Activated CD4-positive, CD25-positive, alpha-beta regulatory T cell (primary cell): ENCODE results near the gene SLC38A3.
"Not testable (repeated sequence)": the region's sequence is repeated elsewhere in the genome, so short reads cannot be mapped to it uniquely, and the experiment has no call there.

Source experiments
- DNase-seq, 4 experiments: peaks; one replicate each; lab custom pipeline; 2025; lab: John Stamatoyannopoulos, UW

SLC38A3 gene

GRCh38 chr3:50255251-50255615 is 50.2 kb downstream of the SLC38A3 start:
- no peak for DNase-seq

- DNase-seq = no peak
These were observed 52.2 kb downstream of the SLC38A3 start for GRCh38 chr3:50256978-50257890.

DNA sequence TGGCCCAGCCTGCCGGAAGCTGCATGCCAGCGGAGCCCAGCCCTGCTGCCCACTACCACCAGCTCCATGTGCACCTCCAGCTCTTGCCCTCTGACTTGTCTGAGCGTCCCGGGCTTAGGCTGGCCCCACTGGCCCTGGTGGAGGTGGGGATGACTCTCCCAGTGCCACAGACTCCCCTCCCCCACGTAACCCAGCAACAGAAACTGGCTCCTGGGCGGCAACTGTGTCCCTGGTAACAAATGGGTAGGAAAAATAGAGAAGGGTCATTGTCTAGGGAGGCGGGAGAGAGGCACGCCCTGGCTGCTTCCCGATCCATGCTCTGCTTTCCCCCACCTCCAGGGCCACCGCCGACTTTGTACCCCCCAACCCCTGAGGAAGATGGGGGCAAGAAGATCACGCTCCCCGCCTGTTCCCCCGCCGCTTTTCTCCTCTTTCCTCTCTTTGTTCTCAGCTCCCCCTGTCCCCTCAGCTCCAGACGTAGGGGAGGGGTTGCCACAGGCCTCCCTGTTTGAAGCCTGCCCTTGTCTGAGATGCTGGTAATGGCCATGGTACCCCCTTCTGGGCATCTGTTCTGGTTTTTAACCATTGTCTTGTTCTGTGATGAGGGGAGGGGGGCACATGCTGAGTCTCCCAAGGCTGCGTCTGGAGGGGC is 53.1 kb downstream of the SLC38A3 start:
- DNase-seq = no peak

- DNase-seq = no peak
These were observed 53.9 kb downstream of the SLC38A3 start for GRCh38 chr3:50258979-50259378.

DNA sequence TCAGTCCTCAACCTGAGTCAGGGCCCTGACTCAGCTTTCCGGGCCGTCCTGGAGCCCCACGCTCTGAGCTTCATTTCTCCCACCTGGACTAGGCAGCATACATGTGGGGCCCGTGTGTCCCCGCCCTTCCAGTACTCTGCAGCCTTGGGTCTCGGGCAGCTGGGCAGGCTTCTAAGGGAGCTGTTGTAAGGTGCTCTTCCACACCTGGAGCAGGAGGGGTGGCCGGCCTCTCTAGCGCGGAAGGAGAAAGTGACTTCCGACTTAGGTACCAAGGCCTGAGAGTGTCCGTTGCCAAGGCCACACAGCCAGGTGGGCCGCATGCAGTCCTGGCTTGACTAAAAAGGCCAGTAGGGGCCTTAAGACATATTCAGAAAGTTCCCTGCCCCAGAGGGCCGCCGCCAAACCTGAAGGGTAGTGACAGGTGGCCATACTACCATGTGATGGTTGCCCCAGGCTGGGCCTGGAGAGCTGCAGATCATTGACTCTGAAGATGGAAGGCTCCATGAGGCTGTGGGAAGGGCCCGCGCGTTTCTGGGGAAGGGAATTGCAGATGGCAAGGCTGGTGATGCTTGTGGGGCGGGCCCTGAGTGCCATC is 54.5 kb downstream of the SLC38A3 start:
- no peak for DNase-seq

DNA sequence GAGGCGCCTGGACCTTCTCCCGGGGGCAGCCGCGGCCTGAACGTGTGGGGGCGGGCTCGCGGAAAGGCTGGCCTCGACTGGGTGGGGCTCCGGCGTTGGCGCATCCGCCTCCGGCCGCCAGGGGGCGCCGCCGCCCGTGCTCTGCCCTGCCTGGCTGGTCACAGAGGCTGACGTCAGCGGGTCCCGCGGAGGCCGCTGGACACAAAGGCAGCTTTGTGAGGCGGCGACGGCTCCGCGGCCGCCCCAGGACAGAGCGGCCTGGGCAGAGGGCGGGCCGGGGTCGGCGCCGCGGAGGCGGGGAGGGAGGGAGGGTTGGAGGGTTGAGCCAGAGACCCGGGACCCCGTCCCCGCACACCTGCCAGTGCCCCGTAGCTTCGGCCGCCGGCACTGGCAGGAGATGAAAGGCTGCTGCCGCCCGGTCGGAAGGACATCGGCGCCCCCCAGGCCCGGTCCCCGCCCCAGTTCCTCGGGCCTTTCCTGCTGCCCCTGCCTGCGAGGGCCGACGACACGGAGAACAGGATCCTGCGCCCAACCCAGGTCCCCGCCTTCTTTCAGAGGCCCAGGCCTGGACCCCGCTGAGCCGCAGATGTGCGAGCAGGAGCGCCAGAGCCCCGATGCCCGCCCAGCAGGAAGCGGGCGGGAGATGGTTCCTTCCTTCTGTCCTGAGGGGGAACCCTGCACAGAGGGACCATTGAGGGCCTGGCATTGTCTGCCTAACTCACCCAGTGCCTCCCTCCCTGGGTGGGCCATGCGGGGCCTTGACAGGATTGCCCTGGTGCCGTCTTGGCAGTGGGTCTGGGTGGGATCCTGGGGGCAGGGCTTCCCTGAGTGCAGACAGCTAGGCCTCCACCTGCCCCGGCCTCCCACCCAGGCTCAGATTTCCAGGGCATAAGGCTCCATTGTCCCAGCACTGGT is 55.2 kb downstream of the SLC38A3 start:
- DNase-seq = peak; percentile 53 to 71 (median 64)

- DNase-seq = no peak
These were observed 55.9 kb downstream of the SLC38A3 start for GRCh38 chr3:50260942-50261441.

- DNase-seq = no peak
These were observed 56.4 kb downstream of the SLC38A3 start for GRCh38 chr3:50261505-50261904.

- not testable (repeated sequence) for DNase-seq
These were observed 57.1 kb downstream of the SLC38A3 start for GRCh38 chr3:50262200-50262599.

- no peak for DNase-seq
These were observed 57.7 kb downstream of the SLC38A3 start for GRCh38 chr3:50262778-50263177.

DNA sequence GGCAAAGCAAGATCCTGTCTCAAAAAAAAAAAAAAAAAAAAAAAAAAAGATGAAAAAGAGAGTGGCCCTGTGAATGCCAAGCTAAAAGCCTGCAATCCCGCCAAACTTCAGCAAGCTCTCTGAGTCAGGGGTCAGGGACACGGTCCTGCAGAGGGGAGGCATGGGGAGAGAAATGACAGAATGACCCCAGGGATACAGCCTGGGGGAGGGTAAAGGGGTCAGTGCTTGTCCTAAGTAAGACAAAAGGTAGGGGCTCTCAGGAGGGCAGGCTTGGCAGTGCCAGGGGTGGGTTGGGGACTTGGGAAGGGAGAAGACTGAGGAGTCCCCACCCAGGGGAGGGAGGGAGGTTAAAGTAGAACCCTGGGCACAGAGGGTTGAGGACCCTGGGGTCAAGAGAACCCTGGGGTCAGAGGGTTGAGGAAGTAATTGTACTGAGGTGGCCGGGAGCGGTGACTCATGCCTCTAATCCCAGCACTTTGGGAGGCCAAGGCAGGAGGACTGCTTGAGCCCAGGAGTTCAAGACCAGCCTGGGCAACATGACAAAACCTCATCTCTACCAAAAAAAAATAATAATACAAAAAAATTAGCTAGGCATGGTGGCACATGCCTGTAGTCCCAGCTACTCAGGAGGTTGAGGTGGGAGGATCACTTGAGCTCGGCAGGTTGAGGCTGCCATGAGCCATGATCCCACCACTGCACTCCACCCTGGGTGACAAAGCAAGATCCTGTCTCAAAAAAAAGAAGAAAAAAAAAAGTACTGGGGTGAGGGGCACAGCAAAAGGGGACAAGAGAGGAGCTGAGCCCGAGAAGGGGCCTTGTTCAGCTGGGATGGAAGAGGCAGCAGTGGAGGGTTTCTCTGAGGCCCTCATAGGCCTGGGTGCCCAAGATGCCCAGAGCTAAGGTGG is 58.7 kb downstream of the SLC38A3 start:
- no peak for DNase-seq

DNA sequence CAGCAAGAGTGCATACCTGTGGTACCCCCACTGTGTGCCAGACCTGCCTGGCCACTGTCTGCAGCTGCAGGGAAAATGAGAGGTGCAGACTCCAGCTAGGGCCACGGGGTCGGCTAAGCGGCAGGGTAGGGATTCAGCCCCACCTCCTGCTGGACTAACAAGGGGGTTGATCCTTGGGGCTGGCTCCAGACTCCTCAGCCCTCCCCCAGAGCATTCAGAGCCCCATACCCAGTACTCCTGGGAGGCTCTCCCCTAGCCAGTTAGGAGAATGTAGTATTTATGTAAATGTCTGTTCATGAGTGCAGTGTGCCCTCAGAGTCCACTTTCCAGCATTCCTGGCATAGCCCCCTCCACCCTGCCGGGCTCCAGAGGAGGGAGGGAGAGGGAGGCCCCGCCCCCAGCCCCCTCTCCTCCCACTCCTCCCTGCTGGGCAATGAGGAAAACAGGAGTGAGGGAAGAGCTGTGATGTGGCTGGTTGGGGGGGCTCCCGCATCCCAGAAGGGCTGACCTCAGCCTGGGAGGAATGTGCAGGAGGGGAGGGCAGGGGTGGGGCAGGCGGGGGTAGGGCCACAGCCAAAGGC is 59.4 kb downstream of the SLC38A3 start:
- no peak for DNase-seq

- no peak for DNase-seq
These were observed 60.0 kb downstream of the SLC38A3 start for GRCh38 chr3:50264964-50265485.

DNA sequence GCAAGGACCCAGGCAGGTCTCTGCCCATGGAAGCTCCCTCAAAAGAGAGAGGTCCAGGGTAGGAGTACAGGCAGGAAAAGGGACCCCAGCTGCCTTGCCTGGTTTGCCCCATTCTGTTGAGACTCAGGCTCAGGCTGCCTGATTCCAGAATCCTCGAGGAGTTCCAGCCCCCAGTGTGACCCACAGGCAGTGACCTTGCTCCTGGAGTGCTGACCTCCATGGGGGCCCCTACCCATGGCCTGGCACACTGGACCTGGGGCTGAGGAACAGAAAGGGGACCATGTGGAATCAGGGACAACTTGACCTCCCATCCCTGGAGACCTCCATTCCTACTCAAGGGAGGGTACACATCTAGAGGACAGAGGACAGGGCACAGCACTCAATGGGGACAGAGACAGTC is 60.5 kb downstream of the SLC38A3 start:
- DNase-seq = no peak

DNA sequence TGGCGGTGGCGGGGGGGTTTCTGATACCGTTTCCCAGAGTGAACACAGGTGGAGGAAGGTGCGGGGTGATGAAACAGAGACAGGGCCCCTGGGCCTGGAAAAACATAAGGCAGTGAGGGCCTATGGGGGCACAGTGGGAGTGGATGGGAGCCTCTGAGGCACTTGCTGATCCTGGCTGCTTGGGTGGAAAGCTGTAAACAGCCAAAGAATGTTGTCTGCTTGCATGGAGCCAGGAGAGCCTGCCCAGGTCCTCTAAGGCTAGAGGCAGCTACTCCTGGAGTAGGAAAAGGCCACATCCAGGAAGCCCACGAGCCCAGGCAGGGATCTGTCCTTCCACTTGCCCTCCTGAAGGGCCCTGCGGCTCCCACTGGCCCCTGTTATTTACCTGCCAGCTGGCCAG is 60.9 kb downstream of the SLC38A3 start:
- DNase-seq = no peak

DNA sequence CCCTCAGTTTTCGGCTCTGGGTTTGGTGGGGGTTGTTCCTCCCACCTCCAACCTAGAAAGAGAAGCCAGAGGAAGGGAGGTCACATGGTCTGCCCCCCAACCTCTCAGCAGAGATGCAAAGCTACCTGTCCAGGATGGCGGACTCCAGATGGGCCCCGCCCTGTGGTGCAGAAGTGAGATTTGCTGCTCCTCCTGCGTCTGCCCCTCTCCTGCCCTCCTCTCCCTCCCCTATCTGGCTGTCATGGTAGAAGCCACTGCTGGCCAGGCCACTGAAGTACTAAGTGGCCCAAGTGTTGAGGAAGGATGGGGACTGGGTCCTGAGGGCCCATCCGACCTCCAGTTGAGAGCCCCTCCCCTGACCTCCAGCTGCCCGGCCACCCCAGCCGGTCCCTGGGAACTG is 61.8 kb downstream of the SLC38A3 start:
- no peak for DNase-seq

DNA sequence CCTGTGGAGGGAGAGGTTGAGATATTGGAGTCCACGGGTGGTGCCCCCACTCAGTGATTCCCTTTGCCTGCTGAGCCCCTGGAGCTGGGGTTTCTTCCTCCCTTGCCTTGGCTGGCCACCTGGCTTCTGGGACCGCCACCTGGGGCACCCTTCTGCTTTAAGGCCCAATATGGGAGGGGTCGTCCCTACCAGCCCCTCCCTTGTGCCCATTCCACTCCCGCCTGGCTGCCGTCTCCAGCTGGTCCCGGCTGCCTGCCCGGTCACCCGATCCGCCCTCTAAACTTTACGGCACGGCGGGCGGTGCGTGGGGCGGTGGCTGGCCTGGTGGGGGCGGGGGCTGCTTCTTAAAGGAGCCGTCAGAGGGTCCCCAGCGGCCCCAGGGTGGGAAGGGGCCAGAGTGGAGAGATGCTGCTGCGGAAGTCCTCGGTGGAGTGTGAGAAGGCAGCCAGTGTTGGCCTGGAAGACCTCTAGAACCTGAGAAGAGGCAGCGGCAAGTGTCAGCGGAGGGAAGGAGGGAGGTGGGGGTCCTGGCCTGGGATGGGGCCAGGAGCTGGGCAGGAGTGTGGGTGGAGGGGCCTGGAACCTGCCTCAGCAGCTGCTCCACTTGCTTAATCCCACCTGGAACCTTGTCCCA is 62.3 kb downstream of the SLC38A3 start:
- DNase-seq = no peak

GRCh38 chr3:50268276-50268675 is 63.2 kb downstream of the SLC38A3 start:
- DNase-seq = no peak

DNA sequence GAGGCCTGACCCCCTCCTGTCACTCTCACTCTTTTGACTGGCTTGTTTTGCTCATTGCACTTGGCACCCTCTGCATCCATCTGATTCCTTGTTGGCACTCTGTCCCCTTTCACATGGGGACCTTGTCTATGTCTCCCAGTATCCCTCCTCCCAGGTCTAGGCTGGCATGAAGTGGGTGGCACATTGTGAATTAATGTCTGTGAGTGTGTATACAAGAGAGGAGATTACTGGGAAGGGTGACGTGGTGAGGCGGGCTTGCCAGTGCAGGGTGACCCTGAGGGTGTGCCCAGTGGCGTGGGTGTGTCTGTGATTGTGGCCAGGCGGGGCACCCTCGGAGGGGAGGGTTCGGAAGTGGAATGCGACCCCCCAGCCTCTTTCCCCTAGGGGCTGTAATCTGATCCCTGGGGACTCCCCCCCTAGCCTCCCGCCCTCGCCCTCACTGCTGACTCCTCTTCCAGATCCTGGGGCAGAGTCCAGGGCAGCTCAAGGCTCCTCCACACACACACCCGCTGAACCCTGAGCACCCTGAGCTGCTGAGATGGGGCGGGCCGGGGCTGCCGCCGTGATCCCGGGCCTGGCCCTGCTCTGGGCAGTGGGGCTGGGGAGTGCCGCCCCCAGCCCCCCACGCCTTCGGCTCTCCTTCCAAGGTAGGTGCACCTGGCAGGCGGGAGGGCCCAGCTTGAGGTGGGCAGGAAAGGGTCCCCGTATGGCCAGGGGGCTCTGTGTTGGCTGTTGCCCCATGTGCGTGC is 63.8 kb downstream of the SLC38A3 start, which contains the start of gene SEMA3B:
Gene SEMA3B (plus strand): TSS at position 445 of the 749 bp plus-strand sequence. CDS start 94 bp downstream, at position 539.
- DNase-seq = no peak
